IPS-18c (cell line): ENCODE results near the gene TCF25.
"Not testable (repeated sequence)": the region's sequence is repeated elsewhere in the genome, so short reads cannot be mapped to it uniquely, and the experiment has no call there.

Experiments
- H3K4me3 ChIP-seq: 2 replicates; pipeline ENCODE4 v1.7.0; 2013; ENCODE audit warnings: low read depth, mild to moderate bottlenecking, low read length, moderate library complexity; ENCODE audit not compliant: insufficient read depth
- H3K9me3 ChIP-seq: one replicate; pipeline ENCODE4 v1.6.1; 2013; ENCODE audit warnings: mild to moderate bottlenecking, low read length, moderate library complexity; ENCODE audit not compliant: control insufficient read depth, insufficient read depth

TCF25 gene

DNA sequence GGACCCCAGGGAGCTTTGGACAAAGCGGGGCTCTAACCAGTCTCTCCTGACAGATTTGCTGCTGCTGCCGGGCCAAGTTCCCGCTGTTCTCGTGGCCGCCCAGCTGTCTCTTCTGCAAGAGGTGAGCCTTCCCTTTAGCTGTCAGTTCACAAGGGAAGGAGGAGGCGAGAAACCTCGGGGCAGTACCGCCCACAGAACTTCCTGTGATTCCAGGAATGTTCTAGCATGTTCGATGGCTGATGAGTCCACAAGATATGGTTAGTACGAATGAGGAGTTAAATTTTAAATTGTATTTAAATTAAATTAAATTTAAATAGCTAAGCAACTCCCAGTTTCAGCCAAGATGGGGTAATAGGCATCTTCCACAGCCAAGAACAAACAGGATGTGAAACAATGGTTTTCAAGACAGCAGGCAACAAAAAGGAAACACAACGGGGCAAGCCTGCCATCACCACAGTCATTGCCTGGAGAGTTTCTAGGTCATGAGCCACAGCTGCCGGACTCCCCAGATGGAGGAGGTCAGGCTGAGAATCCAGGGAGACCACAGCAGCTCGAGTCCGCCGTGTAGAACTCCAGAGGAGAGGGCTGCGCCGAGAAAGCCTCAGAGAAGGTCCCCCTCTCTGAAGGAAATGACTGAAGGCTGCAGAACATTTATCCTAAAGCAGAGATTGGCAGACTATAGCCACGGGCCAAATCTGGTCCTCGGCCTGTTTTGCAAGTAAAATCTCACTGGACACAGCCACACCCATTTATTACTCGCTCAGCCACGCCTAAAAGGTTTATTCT is 9.5 kb upstream of the TCF25 start:
- H3K9me3 ChIP-seq, result peaks cover 4% of the 10 kb centered on the region
- H3K4me3 ChIP-seq, result no peak overlapping the region

DNA sequence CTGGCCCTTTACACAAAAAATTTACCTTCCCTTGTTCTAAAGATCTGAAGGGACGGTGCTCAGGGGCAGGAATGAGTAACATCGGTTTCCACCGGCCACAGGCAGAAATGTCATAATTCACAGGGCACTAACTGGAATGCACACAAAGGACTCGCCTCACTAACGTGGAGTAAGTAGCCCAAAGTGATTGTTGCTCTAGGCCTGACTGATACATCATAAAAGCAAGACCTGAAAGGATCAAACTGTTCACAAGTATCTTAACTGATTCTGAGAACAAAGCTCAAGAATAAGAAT is 8.9 kb upstream of the TCF25 start:
- Histone ChIP-seq H3K4me3 (no peak overlapping the region), H3K9me3 (peaks cover 4% of the 10 kb centered on the region)

DNA sequence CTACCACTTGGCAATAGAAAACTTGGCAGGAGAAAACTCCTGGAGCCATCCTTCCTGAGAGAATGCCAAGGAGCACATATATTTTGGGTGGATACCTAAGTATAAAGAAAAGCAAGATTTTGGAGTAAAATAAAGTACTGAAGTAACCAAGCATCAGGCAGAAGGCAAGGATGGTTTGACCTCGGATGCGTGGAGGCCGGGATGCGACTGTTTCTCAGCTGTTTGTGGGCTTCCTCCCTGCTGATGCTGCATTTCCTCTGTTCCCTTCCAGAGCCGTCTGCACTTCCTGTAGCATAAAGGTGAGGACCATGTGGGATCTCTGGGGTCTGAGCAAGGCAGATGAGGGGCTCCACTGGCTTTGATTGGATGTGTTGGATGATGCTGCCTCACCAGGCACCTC is 5.5 kb upstream of the TCF25 start:
- H3K4me3 ChIP-seq, result no peak overlapping the region
- peaks cover 4% of the 10 kb centered on the region for H3K9me3 ChIP-seq

DNA sequence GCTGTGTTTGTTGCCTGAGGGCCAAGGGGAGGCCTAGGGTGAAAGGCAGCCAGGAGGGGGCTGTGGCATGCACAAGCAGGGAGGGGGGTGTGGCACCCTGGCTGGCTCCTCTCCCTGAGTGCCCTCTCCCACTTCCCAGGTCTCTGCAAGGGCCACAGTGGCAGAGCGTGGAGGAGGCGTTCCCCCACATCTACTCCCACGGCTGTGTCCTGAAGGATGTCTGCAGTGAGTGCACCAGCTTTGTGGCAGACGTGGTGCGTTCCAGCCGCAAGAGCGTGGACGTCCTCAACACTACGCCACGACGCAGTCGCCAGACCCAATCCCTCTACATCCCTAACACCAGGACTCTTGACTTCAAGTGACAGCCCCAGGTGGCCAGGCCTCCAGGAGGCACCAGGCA is 3.5 kb upstream of the TCF25 start:
- Histone ChIP-seq H3K9me3 (peaks cover 6% of the 10 kb centered on the region), H3K4me3 (no peak overlapping the region)

DNA sequence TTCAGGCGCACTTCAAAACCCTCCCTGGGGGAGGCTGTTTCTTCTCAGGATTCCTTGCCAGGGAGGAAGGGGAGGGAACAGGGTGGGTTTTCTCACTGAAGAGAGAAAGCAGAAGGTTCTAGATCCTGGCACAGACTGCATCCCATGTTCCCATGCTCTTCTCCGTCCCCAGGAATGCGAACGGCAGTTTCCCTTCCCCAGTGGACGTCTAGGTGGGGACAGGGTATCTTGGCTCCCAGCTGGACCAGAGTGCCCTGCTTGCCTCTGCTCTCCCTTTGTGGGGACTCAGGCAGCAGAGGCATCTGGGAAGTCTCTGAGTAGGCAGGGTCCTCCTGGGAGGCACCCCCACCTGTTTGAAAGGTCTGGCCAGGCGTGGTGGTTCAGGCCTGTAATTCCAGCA is 3.0 kb upstream of the TCF25 start:
- peaks cover 6% of the 10 kb centered on the region for H3K9me3 ChIP-seq
- no peak overlapping the region for H3K4me3 ChIP-seq

DNA sequence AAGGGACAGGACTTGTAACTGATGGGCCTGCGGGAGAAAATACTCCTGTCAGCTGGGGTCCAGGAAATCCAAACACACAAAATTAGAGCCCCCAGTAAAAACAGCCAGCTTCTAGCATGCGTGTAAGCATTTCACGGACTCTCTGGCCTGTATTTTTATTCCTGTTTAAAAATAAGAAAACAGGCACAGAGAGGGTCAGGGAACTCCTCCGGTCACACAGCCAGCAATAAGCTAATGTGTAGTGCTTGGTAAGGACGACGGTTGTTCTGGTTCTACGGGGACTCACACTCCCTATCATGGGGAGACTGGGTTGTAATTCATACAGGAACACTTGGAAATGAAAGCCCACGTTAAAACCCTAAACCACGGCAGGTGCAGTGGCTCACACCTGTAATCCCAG is 1.5 kb upstream of the TCF25 start:
- Histone ChIP-seq H3K4me3 (no peak overlapping the region), H3K9me3 (peaks cover 6% of the 10 kb centered on the region)

DNA sequence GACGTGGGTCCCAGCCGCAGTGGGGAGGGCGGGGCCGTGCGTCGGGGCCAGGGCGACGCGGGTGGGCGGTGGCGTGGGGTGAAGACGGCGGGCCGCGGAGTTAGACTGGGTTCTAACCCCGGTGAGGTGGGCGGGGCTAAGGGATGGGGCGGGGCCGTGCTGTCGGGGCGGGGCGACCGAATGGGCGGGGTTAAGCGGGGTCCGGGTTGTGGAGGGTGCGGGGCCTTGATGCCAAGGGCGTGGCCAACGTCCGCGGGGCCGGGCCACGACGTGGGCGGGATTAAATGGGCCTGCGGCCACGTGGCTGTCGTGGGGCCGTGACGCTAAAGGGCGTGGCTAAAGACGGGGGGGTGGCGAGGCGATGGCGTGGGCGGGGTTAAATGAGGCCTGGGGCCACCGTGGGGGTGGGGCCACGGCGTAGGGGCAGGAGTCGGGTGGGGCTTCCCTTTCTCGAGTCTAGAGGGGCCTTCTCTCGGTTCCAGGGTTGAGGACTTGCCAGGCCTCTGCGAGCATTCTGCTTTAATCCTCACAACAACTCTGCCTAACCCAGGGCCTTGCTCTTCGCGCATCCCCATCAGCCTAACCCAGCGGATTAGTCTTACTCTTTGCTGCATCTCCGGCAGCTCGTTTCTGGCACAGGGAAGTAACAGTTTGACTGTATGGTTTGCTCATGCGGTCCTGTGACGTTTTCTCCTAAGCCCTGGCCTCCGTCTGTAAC is 739 bp downstream of the TCF25 start:
- Histone ChIP-seq H3K9me3 (peaks cover 2% of the 10 kb centered on the region), H3K4me3 (peak overlapping the region; percentile 95)

DNA sequence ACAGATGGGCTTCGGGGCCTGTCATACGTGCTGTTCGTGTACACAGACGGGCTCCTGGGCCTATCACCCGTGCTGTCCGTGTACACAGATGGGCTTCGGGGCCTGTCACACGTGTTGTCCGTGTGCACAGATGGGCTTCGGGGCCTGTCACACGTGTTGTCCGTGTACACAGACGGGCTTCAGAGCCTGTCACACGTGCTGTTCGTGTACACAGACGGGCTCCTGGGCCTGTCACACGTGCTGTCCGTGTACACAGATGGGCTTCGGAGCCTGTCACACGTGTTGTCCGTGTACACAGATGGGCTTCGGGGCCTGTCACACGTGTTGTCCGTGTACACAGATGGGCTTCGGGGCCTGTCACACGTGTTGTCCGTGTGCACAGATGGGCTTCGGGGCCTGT is 5.7 kb downstream of the TCF25 start:
- not testable (repeated sequence) for H3K4me3 ChIP-seq, H3K9me3 ChIP-seq

DNA sequence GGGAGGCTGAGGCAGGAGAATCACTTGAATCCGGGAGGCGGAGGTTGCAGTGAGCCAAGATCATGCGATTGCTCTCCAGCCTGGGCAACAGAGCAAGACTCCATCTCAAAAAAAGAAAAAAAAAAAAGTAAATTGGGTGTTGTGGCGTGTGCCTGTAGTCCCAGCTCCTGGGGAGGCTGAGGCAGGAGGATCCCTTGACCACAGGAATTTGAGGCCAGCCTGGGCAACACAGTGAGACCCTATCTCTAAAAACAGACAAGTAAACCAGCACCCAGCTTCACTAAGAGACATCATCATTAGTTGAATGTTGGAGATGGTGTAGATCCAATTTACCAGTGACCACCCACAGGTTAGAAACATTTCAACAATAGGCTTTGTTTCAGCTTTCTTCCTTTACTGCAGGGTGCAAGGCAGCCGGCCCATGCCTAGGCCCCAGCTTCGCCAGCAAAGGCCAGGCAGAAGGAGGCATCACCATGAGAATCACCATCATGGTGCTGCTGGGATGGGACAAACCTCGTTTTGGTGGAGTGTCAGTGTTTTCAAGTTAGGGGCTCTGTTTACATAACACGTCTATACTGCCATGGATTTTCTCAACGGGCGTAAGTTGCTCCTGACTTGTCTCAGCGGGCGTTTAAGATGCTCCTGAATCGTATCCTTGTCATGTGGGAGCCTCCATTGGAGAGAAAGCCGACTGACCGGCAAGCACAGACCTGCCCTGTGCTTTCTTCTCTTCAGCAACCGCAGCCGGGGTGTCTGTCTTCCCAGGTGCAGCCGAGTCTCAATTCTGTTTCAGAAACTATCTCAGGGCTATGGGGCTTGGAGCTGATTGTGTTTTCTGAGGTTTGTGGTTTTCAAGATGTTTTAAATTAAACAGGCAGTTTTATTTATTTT is 7.3 kb downstream of the TCF25 start:
- H3K4me3 ChIP-seq, result no peak overlapping the region

DNA sequence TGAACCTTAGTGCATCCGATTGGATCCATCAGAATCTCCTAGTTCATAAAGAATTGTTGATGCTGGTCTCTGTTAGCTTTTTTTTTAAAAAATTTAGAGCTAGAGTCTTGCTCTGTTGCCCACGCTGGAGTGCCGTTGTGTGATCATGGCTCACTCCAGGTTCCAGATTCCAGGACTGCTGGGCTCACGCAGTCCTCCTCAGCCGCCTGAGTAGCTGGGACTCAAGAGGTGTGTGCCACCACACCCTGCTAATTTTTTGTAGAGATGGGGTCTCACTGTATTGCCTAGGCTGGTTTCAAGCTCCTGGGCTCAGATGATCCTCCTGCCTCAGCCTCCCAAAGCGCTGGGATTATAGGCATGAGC is 8.0 kb downstream of the TCF25 start:
- Histone ChIP-seq H3K4me3 (no peak overlapping the region), H3K9me3 (no peaks in the 10 kb centered on the region)

More for the DNA sequence above, 7.3 kb downstream of the TCF25 start:
- no peaks in the 10 kb centered on the region for H3K9me3 ChIP-seq

DNA sequence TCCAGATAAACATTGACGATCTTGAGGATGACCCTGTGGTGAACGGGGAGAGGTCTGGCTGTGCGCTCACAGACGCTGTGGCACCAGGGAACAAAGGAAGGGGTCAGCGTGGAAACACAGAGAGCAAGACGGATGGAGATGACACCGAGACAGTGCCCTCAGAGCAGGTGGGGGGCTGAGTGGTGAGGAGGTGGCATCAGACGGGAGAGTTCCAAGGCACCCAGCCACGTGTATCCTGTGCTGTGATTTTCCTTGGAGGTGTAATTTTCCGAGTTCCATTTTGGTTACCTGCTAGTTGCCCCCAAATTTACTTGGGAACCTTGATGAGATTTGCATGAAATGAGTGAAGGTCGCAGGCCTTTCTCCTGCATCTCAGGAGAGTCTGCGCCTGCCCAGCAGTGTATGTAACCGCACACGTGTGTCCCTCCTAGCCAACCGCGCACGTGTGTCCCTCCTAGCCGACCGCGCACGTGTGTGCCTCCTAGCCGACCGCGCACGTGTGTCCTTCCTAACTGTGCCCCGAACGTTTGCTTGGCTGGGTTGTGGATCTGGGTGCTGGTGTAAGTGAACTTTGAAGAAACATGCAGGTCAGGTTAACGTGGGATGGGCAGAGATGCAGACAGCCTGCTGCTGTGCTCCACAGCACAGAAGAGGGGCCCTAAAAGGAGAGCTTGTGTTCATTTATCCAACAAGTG is 10.1 kb downstream of the TCF25 start:
- Histone ChIP-seq H3K4me3 (no peak overlapping the region), H3K9me3 (no peaks in the 10 kb centered on the region)

DNA sequence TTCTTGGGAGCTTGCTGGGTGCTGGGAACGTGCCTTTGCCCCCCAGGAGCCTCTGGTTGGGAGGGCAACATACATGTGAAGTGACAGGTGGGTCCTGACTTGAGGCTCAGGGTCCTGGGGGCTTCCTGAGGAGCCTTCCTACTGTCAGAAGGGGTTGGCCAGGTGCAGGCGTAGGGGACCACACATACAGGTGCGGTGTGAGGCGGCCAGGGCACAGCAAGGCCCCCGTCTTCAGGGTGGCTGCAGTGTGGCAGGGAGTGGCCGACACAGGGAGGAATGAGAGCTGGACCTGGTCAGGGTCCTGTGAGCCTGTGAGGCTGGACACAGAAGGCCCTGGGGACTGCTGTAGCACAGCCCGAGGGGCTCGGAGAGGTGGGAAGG is 10.6 kb downstream of the TCF25 start:
- H3K9me3 ChIP-seq, result no peaks in the 10 kb centered on the region

DNA sequence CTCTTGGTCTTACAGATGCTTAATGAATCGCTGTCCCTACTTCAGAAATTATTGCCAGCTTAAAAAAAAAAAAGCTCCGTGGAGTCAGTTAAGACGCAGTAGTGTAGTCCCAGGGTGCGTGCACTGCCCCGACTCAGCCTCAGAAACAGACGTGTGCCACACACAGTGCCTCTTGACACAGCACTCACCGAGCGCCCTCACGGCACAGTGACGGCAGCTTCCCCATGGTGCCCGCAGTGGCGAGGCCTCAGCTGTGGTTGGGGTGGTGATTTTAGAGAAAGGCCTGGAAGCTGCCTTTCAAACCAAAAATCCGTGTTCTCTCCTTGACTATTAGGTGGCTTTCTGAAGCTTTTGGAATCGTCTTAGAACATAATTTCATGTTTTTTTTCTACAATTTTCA is 13.9 kb downstream of the TCF25 start:
- no peaks in the 10 kb centered on the region for H3K9me3 ChIP-seq
- no peak overlapping the region for H3K4me3 ChIP-seq

More for the DNA sequence above, 10.6 kb downstream of the TCF25 start:
- H3K4me3 ChIP-seq, result no peak overlapping the region

DNA sequence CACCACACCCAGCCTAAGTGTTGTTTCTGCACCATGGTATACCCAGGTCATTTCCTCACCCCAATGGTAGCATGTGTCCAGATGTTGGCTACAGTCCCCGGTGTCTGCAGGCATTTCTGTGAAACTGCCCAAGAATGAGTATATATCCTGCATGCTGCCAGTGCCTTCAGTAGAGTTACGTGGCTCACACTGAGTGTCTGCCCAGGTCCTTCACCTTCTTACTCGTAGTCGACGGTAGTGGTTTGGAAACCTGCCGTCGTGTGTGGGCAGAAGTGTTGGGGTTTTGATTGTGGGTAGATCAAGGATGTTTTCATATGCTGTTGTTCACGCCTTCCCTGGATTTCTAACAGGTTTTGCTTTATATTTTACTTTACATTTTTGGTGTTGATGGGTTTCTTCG is 16.8 kb downstream of the TCF25 start:
- Histone ChIP-seq H3K9me3 (peaks cover 2% of the 10 kb centered on the region), H3K4me3 (no peak overlapping the region)

DNA sequence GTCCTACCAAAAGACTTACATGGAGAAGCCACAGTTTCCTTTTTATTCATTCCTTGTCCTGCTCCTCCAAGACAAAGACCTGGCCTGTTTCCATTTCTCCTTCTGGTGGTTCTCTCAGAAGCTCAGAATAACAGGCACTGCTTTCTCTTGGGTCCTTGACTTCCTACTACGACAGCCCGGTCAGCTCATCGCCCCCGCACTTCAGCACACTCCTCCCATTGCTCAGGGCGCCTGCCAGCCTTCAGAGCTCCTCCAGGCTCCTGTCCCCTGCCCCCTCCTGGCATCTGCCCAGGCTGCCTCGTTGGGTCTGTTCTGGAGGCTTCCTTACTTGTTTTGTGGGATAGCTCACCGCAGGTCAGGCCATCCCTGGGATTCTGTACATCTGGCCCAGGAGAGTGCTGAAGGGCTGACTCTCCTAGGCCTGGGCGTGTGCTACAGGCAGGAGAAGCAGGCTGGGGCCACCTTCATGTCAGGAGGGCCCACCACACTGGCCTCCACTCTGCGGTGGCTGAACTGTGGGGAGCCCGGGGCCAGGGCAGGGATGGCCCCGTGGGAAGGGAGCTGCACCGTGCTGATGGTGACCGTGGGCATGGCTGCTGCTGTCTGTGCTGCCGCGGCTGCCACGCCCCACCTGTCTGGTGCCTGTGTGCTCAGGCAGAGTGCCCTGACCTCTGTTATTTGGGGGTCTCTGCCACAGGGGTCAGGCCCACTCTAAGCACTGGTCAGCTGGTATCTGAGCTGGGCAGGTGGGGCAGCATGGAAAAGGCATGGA is 17.7 kb downstream of the TCF25 start:
- no peak overlapping the region for H3K4me3 ChIP-seq

DNA sequence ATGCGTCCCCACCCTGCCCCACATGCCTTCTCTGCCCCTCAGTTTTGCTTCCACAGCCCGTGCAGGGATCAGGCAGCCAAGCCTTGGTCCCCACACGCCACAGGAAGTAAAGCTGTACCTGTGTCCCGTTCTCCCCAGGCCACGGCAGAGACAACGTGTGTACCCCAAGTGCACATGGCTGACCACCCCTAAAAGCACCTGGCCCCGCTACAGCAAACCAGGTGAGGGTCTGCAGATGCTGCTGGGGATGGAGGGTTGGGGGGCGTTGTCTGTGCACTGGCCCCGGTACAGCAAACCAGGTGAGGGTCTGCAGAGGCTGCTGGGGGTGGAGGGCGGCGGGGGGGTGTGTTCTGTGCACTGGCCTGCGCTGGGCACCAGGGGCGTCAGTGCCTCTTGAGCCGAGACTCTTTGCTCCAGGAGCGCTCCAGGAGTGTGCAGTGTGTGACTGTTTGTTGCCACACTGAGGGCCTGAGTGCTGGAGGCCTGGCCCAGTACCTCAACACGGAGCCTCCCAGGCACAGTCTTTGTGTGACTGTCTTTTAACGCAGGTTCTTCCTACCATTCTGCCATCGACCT is 18.8 kb downstream of the TCF25 start:
- Histone ChIP-seq H3K9me3 (peaks cover 2% of the 10 kb centered on the region), H3K4me3 (no peak overlapping the region)

More for the DNA sequence above, 17.7 kb downstream of the TCF25 start:
- peaks cover 2% of the 10 kb centered on the region for H3K9me3 ChIP-seq
